H1 (cell line): Measurements from ENCODE around the gene CPEB3.
"Not testable (repeated sequence)": the region's sequence is repeated elsewhere in the genome, so short reads cannot be mapped to it uniquely, and the experiment has no call there.

ENCODE experiments used
- CBX5 ChIP-seq: fragments of 300-800, 300-1000 bp; sonication (generic); IDR thresholded peaks from 2 replicates; pipeline ENCODE4 v1.7.1; 2016; ENCODE audit warnings: antibody characterized with exemption, low read length, low read depth
- CHD1 ChIP-seq: IDR thresholded peaks from 2 replicates; pipeline ENCODE4 v1.6.1; 2012; ENCODE audit warnings: low read depth, low read length, improper control_type of control experiment
- CREB1 ChIP-seq: IDR thresholded peaks from 2 replicates; pipeline ENCODE4 v1.6.1; 2012; ENCODE audit warnings: inconsistent platforms
- CTCF ChIP-seq, 3 experiments: IDR thresholded peaks; 1 replicate in 2 of 3; 2 replicates in 1 of 3; pipeline versions ENCODE4 v1.5.1 to v1.6.1; 2011; ENCODE audit warnings: low read length in 3 of 3, mild to moderate bottlenecking in 3 of 3, inconsistent platforms in 2 of 3, low read depth in 1 of 3, moderate library complexity in 1 of 3; ENCODE audit not compliant: insufficient read depth in 1 of 3; ENCODE audit errors: control extremely low read depth in 1 of 3
- EZH2 ChIP-seq: fragments of 200-600 bp; sonication (generic); IDR thresholded peaks from 2 replicates; pipeline ENCODE4 v1.7.1; 2012; ENCODE audit warnings: low read depth, mild to moderate bottlenecking, moderate library complexity, low read length, inconsistent platforms; ENCODE audit not compliant: severe bottlenecking
- MAFK ChIP-seq: IDR thresholded peaks from 2 replicates; pipeline ENCODE4 v1.6.1; 2012; ENCODE audit warnings: low read depth, mild to moderate bottlenecking, improper control_type of control experiment, low read length
- POLR2A ChIP-seq, 2 experiments: IDR thresholded peaks; 1 replicate in 1 of 2; 2 replicates in 1 of 2; pipeline ENCODE4 v1.6.1; 2011; ENCODE audit warnings: low read depth in 2 of 2, low read length in 2 of 2, mild to moderate bottlenecking in 2 of 2; ENCODE audit errors: control extremely low read depth in 1 of 2
- RAD21 ChIP-seq, 2 experiments: IDR thresholded peaks in 1 of 2; conservative IDR thresholded peaks in 1 of 2; 2 replicates each; pipeline ENCODE4 v1.6.1; 2011; ENCODE audit warnings: low read depth in 2 of 2, low read length in 2 of 2, improper control_type of control experiment in 1 of 2, inconsistent platforms in 1 of 2, mild to moderate bottlenecking in 1 of 2, moderate library complexity in 1 of 2
- SIN3A ChIP-seq, 2 experiments: IDR thresholded peaks in 1 of 2; conservative IDR thresholded peaks in 1 of 2; 2 replicates each; pipeline ENCODE4 v1.6.1; 2011 to 2012; ENCODE audit warnings: low read length in 2 of 2, improper control_type of control experiment in 1 of 2, low read depth in 1 of 2, mild to moderate bottlenecking in 1 of 2
- ZNF274 ChIP-seq: IDR thresholded peaks from 2 replicates; pipeline ENCODE4 v1.7.0; 2012; ENCODE audit warnings: low read length, borderline replicate concordance; ENCODE audit errors: extremely low read depth

GRCh38 chr10:92216608-92217007 is 74.3 kb downstream of the CPEB3 start:
- not testable (repeated sequence) for TF ChIP-seq CREB1; MAFK; ZNF274; CHD1; EZH2; CBX5; POLR2A (IDR thresholded peaks at IDR 0.05; ENCODE audit: control extremely low read depth in 1 of 2, low read depth in 2 of 2, low read length in 2 of 2); SIN3A (conservative IDR thresholded peaks at IDR 0.05 in 1 of 2, IDR thresholded peaks at IDR 0.05 in 1 of 2; ENCODE audit: low read depth in 1 of 2, low read length in 2 of 2)
- peak; percentile 59 to 84 (median 82) for TF ChIP-seq CTCF (IDR thresholded peaks at IDR 0.05; ENCODE audit: control extremely low read depth in 1 of 3, insufficient read depth in 1 of 3, low read depth in 1 of 3, low read length in 3 of 3)
- peak; percentile 74 to 78 for TF ChIP-seq RAD21 (IDR thresholded peaks at IDR 0.05 in 1 of 2, conservative IDR thresholded peaks at IDR 0.05 in 1 of 2; ENCODE audit: low read depth in 2 of 2, low read length in 2 of 2)
